Hematopoietic multipotent progenitor cell treated with erythropoietin and hydrocortisone succinate and interleukin-3 and kit ligand, for 8 days (in vitro differentiated cells): Measurements from ENCODE around the gene OR6K3.
"Not testable (repeated sequence)": the region's sequence is repeated elsewhere in the genome, so short reads cannot be mapped to it uniquely, and the experiment has no call there.

ENCODE experiments used
- DNase-seq: peaks from one replicate; pipeline ENCODE4 v3.0.0-alpha.2; 2015

OR6K3 gene

DNA sequence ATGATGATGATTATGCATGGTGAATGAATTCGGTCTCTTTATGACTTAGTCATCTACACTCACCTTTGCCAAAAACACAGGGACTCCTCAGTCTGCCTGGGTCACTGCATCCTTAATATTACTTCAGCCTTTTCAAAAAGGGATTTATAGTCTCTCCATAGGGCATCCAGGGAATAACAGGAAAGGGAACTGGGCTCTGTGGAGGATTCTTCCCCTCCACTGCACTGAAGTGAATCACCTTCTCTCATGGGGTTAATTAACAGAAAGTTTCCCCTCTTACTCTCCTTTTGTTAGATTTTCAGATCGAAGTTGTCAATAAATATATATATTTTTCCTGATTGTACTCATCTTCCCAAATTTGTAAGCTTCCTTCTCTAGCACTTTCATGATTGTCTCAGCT, at the start of gene OR6K3:
Gene OR6K3 (minus strand): TSS at position 101 of the 400 bp plus-strand sequence. CDS start 2,605 bp downstream, outside the sequence.
- no peak for DNase-seq

- DNase-seq: no peak
These were observed 33.9 kb upstream of the OR6K3 start, which contains the start of gene OR6K6 for GRCh38 chr1:158754420-158754819. Gene OR6K6, plus strand, starts transcription at chr1:158754720. Its CDS starts 168 bp downstream, at chr1:158754888.

- DNase-seq: no peak
These were observed 31.7 kb upstream of the OR6K3 start for GRCh38 chr1:158752155-158752712.

- no peak for DNase-seq
These were observed 15.3 kb upstream of the OR6K3 start for GRCh38 chr1:158735848-158736247.

DNA sequence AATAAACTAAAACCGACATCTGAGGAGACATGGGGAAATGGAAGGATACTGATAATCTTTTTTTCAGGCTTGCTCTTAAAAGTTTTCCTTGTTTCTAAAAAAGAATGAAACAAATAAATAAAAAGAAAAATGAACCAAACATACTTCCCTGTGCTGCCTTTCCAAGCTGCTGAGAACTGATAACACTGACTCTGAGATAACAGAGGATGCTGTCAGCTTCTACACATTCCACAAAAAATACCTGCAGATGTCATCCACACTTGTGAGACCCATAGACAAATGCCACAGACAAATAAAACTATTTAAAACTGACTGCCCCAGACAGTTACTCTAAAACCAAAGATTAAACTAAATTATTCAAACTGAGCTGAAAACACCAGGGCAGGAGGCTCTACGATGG, 12.0 kb upstream of the OR6K3 start:
- DNase-seq: peak; percentile 60

DNA sequence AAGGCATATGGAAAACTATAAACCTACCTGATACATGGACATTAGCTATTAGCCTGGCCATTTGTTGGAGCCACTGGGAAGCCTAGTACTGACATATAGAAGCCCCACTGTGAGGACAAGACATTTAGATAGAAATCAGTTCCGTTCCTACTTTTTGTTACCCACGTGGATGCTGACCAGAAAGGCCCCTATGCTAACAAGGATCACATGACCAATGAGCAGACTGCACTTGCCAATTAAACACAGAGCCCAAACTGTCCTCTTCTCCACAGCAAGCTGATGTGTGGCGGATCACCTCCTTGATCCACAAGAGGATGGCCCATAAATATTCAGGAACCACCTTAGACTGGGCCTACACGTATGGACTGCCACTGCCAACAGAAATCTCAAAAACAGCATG, 11.2 kb upstream of the OR6K3 start:
- no peak for DNase-seq

DNA sequence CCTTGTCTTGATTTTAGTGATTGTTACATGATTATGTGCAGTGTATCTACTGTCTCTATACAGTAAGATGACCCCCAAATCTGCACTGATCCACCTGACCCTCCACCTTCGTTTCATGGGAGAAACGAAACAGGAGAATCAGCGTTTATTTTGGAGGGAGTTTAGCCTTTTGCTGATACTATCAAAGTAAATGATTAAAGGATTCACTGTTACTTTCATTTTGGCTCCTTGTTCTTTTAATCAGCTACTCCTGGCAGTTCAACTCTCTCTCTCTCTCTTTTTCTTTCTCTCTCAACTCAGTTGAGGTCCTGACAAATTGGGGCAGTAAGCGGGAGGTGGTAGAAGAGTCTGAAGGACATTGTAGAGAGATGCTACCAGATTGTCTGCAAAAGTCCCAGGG, 9.9 kb upstream of the OR6K3 start:
- DNase-seq: no peak

- DNase-seq: no peak
These were observed 8.1 kb upstream of the OR6K3 start for GRCh38 chr1:158728510-158729225.

GRCh38 chr1:158724442-158724841, 3.9 kb upstream of the OR6K3 start:
- DNase-seq: no peak

DNA sequence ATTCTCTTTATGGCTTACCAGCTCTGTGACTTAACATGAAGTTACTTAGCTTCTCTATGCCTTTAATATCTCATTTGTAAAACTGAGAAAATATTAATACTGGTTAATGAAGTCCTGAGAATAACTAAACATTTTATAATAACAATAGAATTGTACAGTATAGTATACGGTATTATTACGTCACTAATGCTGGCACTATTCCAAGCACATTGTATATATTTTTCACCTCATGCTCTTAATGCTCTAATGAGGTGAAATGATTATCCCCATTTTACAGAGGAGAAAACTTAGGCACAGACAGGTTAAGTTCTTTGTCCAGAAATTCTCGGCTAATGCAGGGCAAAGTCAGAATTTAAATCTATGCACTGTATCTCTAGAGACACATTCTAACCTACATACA, 856 bp downstream of the OR6K3 start:
- DNase-seq: no peak

GRCh38 chr1:158717344-158717743, 3.2 kb downstream of the OR6K3 start:
- DNase-seq: no peak

DNA sequence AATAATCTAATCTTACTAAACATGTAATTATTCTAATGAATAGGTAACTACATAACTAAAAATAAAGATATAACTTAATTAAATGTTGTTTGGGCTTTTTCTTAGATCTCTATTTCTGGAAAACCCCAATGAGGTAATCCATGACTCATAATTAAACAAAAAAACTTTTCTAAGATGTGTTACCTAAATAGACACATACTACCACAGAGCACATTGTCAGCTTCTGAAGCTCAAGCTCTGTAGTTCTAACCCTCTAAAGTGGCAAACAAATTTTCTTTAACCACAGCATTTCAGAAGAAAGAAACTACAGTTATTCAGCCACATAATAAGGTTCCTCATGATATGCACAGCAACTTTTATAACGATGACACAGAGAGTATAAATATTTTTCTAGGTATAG, 4.2 kb downstream of the OR6K3 start:
- DNase-seq: no peak

- DNase-seq: no peak
These were observed 5.8 kb downstream of the OR6K3 start for GRCh38 chr1:158714754-158715153.

- DNase-seq: no peak
These were observed 9.4 kb downstream of the OR6K3 start for GRCh38 chr1:158711098-158711497.

DNA sequence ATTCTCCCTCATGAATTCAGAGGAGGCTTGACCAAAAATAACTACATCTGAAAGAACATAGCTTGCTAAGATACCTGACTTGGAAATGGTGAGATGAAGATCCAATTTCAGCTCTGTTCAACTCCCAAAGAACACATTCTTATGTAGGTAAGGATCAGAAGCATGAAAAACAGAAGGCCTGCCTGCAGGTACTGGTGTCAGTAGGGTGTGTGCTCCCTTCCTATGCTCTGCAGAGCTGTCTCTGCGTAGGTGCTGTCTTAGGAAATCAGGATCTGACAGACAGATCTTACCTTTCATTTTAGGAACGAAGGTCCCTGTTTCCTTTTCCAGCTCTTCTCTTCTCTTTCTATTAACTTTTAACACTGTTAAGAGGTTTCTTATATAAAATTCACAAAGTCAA, 14.4 kb downstream of the OR6K3 start:
- DNase-seq: no peak

- DNase-seq: no peak
These were observed 20.0 kb downstream of the OR6K3 start, which contains the start of gene OR6K2 for GRCh38 chr1:158700552-158700951. Gene OR6K2, minus strand, starts transcription at chr1:158700652. Its CDS starts 0 bp downstream, at chr1:158700652.

DNA sequence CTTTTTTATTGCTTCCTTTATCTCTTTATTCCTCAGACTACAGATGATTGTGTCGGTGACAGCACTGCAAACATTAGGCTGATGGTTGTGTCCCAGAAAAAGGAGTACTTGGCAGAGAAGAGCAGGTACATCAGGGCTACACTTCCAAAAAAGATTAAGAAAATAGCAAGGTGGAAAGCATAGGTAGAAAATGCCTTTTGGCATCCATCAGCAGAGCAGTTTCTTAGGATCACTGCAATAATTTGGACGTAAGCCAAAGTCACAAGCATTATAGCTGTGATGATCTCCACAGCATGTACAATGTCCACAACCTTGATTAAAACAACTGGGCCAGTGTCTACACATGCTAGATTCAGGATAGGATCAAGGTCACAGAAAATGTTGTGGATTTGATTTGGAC, 25.9 kb downstream of the OR6K3 start:
- peak; percentile 59 for DNase-seq

GRCh38 chr1:158692356-158692755, 28.2 kb downstream of the OR6K3 start:
- no peak for DNase-seq

- DNase-seq: peak; percentile 96
These were observed 28.6 kb downstream of the OR6K3 start for GRCh38 chr1:158691907-158692306.

- DNase-seq: not testable (repeated sequence)
These were observed 29.4 kb downstream of the OR6K3 start for GRCh38 chr1:158691149-158691548.

DNA sequence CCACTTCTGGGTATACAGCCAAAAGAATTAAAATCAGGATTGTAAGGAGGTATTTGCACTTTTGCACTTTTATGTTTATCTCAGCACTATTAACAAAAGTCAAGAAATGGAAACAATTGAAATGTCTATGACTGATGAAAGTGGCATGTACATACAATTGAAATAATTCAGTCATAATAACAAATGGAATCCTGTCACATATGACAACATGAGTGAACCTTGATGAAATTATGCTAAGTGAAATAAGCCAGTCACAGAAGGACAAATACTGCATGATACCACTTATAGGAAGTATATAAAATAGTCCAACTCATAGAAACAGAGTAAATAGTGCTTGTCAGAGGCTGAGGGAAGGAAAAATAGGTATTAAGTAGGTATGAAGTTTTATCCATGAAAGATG, 30.6 kb downstream of the OR6K3 start:
- no peak for DNase-seq

DNA sequence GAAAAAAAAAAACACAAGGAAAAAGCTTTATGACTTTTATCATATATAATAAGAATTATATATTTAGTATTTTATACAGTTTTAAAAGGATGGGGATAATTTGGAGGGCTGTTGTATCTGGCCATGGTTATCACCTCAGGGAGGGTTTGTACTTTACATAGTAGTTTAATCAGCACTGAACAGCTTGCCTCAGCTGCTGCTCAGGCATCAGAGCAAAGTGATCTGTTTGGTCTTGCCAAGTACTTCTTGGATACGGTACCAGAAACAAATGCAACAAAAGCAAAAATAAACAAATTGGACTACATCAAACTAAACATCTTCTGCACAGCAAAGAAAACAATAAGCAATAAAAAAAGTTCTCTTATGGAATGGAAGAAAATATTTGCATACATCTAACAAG, 31.4 kb downstream of the OR6K3 start:
- DNase-seq: peak; percentile 94

- DNase-seq: not testable (repeated sequence)
These were observed 32.2 kb downstream of the OR6K3 start for GRCh38 chr1:158688343-158688742.

DNA sequence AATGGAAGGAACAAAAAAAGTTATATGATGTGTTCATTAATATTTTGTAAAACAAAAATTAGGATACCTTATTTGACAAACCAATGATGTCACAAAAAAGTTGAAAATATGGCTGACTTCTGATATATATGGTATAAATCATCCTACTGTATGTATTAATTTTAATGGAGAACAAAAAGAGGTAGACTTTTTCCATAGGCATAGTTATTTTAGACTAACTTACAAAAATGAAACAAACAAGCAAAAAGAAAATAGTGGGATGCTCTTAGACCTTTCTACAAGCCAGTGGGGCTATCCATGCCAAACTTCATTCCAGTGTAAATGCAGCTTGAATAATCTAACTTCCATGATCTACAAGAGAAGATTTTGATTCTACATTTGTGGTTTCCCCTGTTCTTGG, 33.5 kb downstream of the OR6K3 start:
- no peak for DNase-seq
